H1 (cell line): Measurements from ENCODE around the gene PRKN. TPM values are rescaled to one million over a fixed set of nuclear protein-coding genes. Genes with fewer than 3 reads are reported as not detected.

Experiments
- CTCF ChIA-PET: fragments of 300-600 bp; sonication (Branson Sonifier 250); formaldehyde crosslinking; loops from one replicate; lab custom pipeline; 2021; ENCODE audit not compliant: partially characterized antibody; lab: Charles Lee
- POLR2A ChIA-PET: fragments of 300-600 bp; sonication (Branson Sonifier 250); formaldehyde crosslinking; loops from one replicate; lab custom pipeline; 2021; ENCODE audit warnings: inconsistent platforms; ENCODE audit not compliant: partially characterized antibody; lab: Charles Lee
- DNase-seq, 2 experiments: peaks; one replicate each; pipeline versions ENCODE4 v3.0.0 to v3.0.0-alpha.2; 2010 to 2022; ENCODE audit warnings: low spot score in 2 of 2, low read depth in 1 of 2, mixed read lengths in 1 of 2
- FAIRE-seq: peaks from 2 replicates; lab custom pipeline; 2011; peaks lifted over from hg19 to GRCh38; lab: Jason Lieb, UNC
- H2AFZ ChIP-seq: 2 replicates; pipeline ENCODE4 v1.8.1; 2012; ENCODE audit warnings: low read length, inconsistent platforms
- H2AK5ac ChIP-seq: 2 replicates; pipeline ENCODE4 v1.6.1; 2013; ENCODE audit warnings: low read depth, low read length
- H2BK120ac ChIP-seq: replicated peaks from 2 replicates; pipeline ENCODE3; 2013; ENCODE audit warnings: low read depth, low read length, inconsistent platforms
- H2BK12ac ChIP-seq: 2 replicates; pipeline ENCODE4 v1.6.1; 2013; ENCODE audit warnings: low read depth, low read length
- H2BK15ac ChIP-seq: 2 replicates; pipeline ENCODE4 v1.6.1; 2013; ENCODE audit warnings: low read length
- H2BK20ac ChIP-seq: 2 replicates; pipeline ENCODE4 v1.6.1; 2013; ENCODE audit warnings: low read length
- H2BK5ac ChIP-seq: 2 replicates; pipeline ENCODE4 v1.6.1; 2013; ENCODE audit warnings: low read depth, low read length
- H3K14ac ChIP-seq: 2 replicates; pipeline ENCODE4 v1.6.1; 2013; ENCODE audit warnings: inconsistent platforms; ENCODE audit not compliant: insufficient read length
- H3K18ac ChIP-seq: 2 replicates; pipeline ENCODE4 v1.6.1; 2013; ENCODE audit warnings: low read length; ENCODE audit errors: extremely low read depth
- H3K23ac ChIP-seq: 2 replicates; pipeline ENCODE4 v1.6.1; 2013; ENCODE audit warnings: inconsistent platforms; ENCODE audit not compliant: insufficient read length
- H3K23me2 ChIP-seq: 2 replicates; pipeline ENCODE4 v1.6.1; 2013; ENCODE audit warnings: low read depth, low read length
- H3K27ac ChIP-seq: 2 replicates; pipeline ENCODE4 v1.6.1; 2011; ENCODE audit warnings: low read depth, low read length, inconsistent platforms
- H3K27me3 ChIP-seq, 4 experiments: replicated peaks in 1 of 4; 1 replicate in 1 of 4; 2 replicates in 3 of 4; pipeline versions ENCODE4 v1.6.1 to v1.8.1; 2011 to 2013; ENCODE audit warnings: low read length in 3 of 4, mild to moderate bottlenecking in 3 of 4, inconsistent platforms in 2 of 4, mixed read lengths in 2 of 4, moderate library complexity in 1 of 4; ENCODE audit not compliant: control insufficient read depth in 3 of 4, insufficient read depth in 3 of 4; ENCODE audit errors: extremely low read depth in 1 of 4
- H3K36me3 ChIP-seq, 4 experiments: 2 replicates each; pipeline versions ENCODE4 v1.6.1 to v1.8.1; 2011 to 2013; ENCODE audit warnings: mild to moderate bottlenecking in 4 of 4, low read length in 3 of 4, moderate library complexity in 2 of 4, control low read depth in 1 of 4, inconsistent platforms in 1 of 4; ENCODE audit not compliant: insufficient read depth in 4 of 4, control insufficient read depth in 2 of 4
- H3K4ac ChIP-seq: replicated peaks from 2 replicates; pipeline ENCODE3; 2013; ENCODE audit warnings: low read length, low read depth, mixed read lengths, inconsistent platforms; ENCODE audit not compliant: insufficient read length
- H3K4me1 ChIP-seq, 4 experiments: replicated peaks in 1 of 4; 1 replicate in 1 of 4; 2 replicates in 3 of 4; pipeline versions ENCODE4 v1.6.1 to v1.8.1; 2011 to 2013; ENCODE audit warnings: low read length in 3 of 4, inconsistent platforms in 2 of 4, mixed read lengths in 1 of 4; ENCODE audit not compliant: insufficient read depth in 4 of 4, control insufficient read depth in 3 of 4
- H3K4me2 ChIP-seq, 2 experiments: 2 replicates each; pipeline versions ENCODE4 v1.6.1 to v1.8.1; 2011 to 2013; ENCODE audit warnings: low read depth in 2 of 2, low read length in 2 of 2, control low read depth in 1 of 2, inconsistent platforms in 1 of 2, mild to moderate bottlenecking in 1 of 2; ENCODE audit not compliant: insufficient read depth in 1 of 2
- H3K4me3 ChIP-seq, 4 experiments: fragments of 200-600, 300-600 bp in 1 of 4; sonication (generic), shearing (Covaris generic), sonication (Bioruptor Twin) in 1 of 4; 2 replicates each; pipeline versions ENCODE4 v1.5.1 to v1.8.1; 2011 to 2016; ENCODE audit warnings: low read length in 4 of 4, low read depth in 3 of 4, control low read depth in 2 of 4, inconsistent platforms in 2 of 4, mild to moderate bottlenecking in 2 of 4, mixed read lengths in 1 of 4, moderate library complexity in 1 of 4; ENCODE audit not compliant: insufficient read depth in 2 of 4; ENCODE audit errors: extremely low read depth in 1 of 4
- H3K56ac ChIP-seq: replicated peaks from 2 replicates; pipeline ENCODE3; 2013; ENCODE audit warnings: low read depth, mild to moderate bottlenecking, mixed read lengths, low read length, inconsistent platforms; ENCODE audit not compliant: insufficient read length
- H3K79me1 ChIP-seq: 2 replicates; pipeline ENCODE4 v1.6.1; 2013; ENCODE audit warnings: low read depth, low read length, control low read depth
- H3K79me2 ChIP-seq, 2 experiments: 2 replicates each; pipeline versions ENCODE4 v1.6.1 to v1.8.1; 2012 to 2013; ENCODE audit warnings: low read length in 2 of 2, mild to moderate bottlenecking in 2 of 2, inconsistent platforms in 1 of 2; ENCODE audit not compliant: insufficient read depth in 2 of 2, control insufficient read depth in 1 of 2
- H3K9ac ChIP-seq, 4 experiments: replicated peaks in 1 of 4; 1 replicate in 1 of 4; 2 replicates in 3 of 4; pipeline versions ENCODE4 v1.6.1 to v1.8.1; 2011 to 2013; ENCODE audit warnings: low read depth in 3 of 4, low read length in 3 of 4, control low read depth in 2 of 4, mild to moderate bottlenecking in 2 of 4, moderate library complexity in 2 of 4, inconsistent platforms in 1 of 4; ENCODE audit errors: extremely low read depth in 1 of 4
- H3K9me3 ChIP-seq, 2 experiments: 2 replicates each; pipeline versions ENCODE4 v1.6.1 to v1.8.1; 2012 to 2013; ENCODE audit warnings: mild to moderate bottlenecking in 2 of 2, moderate library complexity in 2 of 2, control low read depth in 1 of 2, inconsistent platforms in 1 of 2, low read depth in 1 of 2, low read length in 1 of 2, mixed read lengths in 1 of 2; ENCODE audit not compliant: insufficient read depth in 2 of 2
- H4K20me1 ChIP-seq, 2 experiments: replicated peaks in 1 of 2; 2 replicates each; pipeline versions ENCODE3 to v1.8.1; 2011 to 2013; ENCODE audit warnings: inconsistent platforms in 2 of 2, low read length in 2 of 2, mild to moderate bottlenecking in 1 of 2; ENCODE audit not compliant: insufficient read depth in 2 of 2, control insufficient read depth in 1 of 2
- H4K5ac ChIP-seq: 2 replicates; pipeline ENCODE4 v1.6.1; 2013; ENCODE audit warnings: low read length, low read depth, mixed read lengths, inconsistent platforms; ENCODE audit not compliant: insufficient read length
- H4K8ac ChIP-seq: 2 replicates; pipeline ENCODE4 v1.8.0; 2013; ENCODE audit warnings: mild to moderate bottlenecking, moderate library complexity, low read length, inconsistent platforms; ENCODE audit not compliant: insufficient read depth; ENCODE audit errors: extremely low read depth
- H4K91ac ChIP-seq: replicated peaks from 2 replicates; pipeline ENCODE3; 2013; ENCODE audit warnings: low read length, mixed read lengths, inconsistent platforms; ENCODE audit not compliant: insufficient read length
- WGBS, 2 experiments: shearing (Covaris generic) in 1 of 2; methylation state at CpG; one replicate each; pipeline versions ENCODE4 v1.1.6 to v1.1.7; 2013 to 2015; ENCODE audit warnings: low lambda C conversion rate in 2 of 2, mixed read lengths in 2 of 2, inconsistent platforms in 1 of 2, low coverage in 1 of 2, missing lambda C conversion rate in 1 of 2; ENCODE audit not compliant: insufficient replicate concordance in 2 of 2, insufficient coverage in 1 of 2, insufficient read length in 1 of 2; ENCODE audit errors: extremely low coverage in 1 of 2, missing lambda C conversion rate in 1 of 2; 5-methylcytosine and 5-hydroxymethylcytosine counted together
- polyA plus RNA-seq, 7 experiments: library from polyadenylated mRNA; depleted of rRNA in 3 of 7; stranded (reverse) in 5 of 7; unstranded in 2 of 7; fragments of >200 nt in 5 of 7; fragments of 200-250 nt in 2 of 7; gene quantifications; 1 replicate in 5 of 7; 2 replicates in 1 of 7; 4 replicates in 1 of 7; pipeline versions ENCODE4 v1.2.1 to v1.2.3, GENCODE V29; 2011 to 2013; ENCODE audit warnings: missing spikeins in 2 of 7, mixed read lengths in 2 of 7
- total RNA-seq: library from RNA; stranded (reverse); fragmentation: NEBNext Ultra II Directional; extraction: Animal tissue kit (Norgen Biotek cat#: 25700); gene quantifications from 2 replicates; pipeline ENCODE4 v1.2.1, GENCODE V29; 2021

PRKN gene
- total and polyA plus RNA-seq, 2 of the 8 experiments (the other 6 are each of a cell fraction or from before 2014, with no cell fraction given): 0.13 to 0.29 TPM

DNA sequence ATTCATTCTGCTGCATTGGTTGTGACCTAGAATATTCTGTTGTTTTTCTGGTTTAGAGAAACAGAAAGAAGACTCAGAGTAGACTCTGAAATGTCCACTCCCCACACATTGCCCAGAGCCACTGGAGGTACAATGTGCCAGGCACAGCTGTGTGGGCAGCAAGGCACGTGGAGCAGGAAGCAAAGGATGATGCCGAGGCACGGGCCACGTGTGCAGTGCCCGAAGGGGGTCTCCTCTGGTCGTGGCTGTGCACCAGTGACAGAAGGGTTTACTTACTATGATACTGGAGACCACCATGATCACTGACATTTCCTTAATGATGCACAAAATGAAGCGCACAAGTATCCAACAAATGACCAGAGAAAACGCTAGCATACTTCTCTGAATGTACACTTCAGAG lies 488.9 kb downstream of the PRKN start:
- H2AFZ ChIP-seq: no peak overlapping the region
- H3K79me2 ChIP-seq: no peaks in the 10 kb centered on the region
- POLR2A ChIA-PET: no interaction called here
- no peak overlapping the region for H3K4me2 ChIP-seq
- H4K20me1 ChIP-seq: no peaks in the 10 kb centered on the region
- no peak overlapping the region for H3K18ac ChIP-seq
- no peak overlapping the region for H3K56ac ChIP-seq
- no peak overlapping the region for H2BK5ac ChIP-seq
- no peak for FAIRE-seq
- H2BK15ac ChIP-seq: no peak overlapping the region
- H3K36me3 ChIP-seq: no peaks in the 10 kb centered on the region
- no peaks in the 10 kb centered on the region for H3K23me2 ChIP-seq
- H3K14ac ChIP-seq: no peak overlapping the region
- CTCF ChIA-PET: interaction anchor here (0.6 kb wide), 1 partner anchor 123 kb away, joined by 3 read pairs; no protein-coding TSS in a partner anchor
- no peak overlapping the region for H3K23ac ChIP-seq
- H2AK5ac ChIP-seq: no peak overlapping the region
- no peaks in the 10 kb centered on the region for H3K27me3 ChIP-seq
- DNase-seq: no peak
- no peaks in the 10 kb centered on the region for H3K9me3 ChIP-seq
- H3K9ac ChIP-seq: no peak overlapping the region
- no peak overlapping the region for H3K4me3 ChIP-seq
- no peaks in the 10 kb centered on the region for H3K4me1 ChIP-seq
- H3K27ac ChIP-seq: no peak overlapping the region
- H2BK120ac ChIP-seq: no peak overlapping the region
- 94% methylated on average over 8 of the region's 8 CpGs; no CpG with 5 or more reads in 1 of the 2 experiments for WGBS, 2 experiments
- no peaks in the 10 kb centered on the region for H3K79me1 ChIP-seq
- no peak overlapping the region for H2BK20ac ChIP-seq
- H4K91ac ChIP-seq: no peak overlapping the region
- H2BK12ac ChIP-seq: no peak overlapping the region
- H4K8ac ChIP-seq: no peak overlapping the region
- no peak overlapping the region for H4K5ac ChIP-seq
- no peak overlapping the region for H3K4ac ChIP-seq
